HepG2 (cell line): ENCODE results near the gene ZNF547. TPM values are rescaled to one million over a fixed set of nuclear protein-coding genes. Genes with fewer than 3 reads are reported as not detected.
A peak's percentile ranks its signal among the peaks of the same experiment; 100 is the strongest.

Experiments used
- AGO2 ChIP-seq: fragments of 200-400 bp; formaldehyde crosslinking; optimal IDR thresholded peaks from 2 replicates; pipeline ENCODE3; 2017; ENCODE audit warnings: mild to moderate bottlenecking, low read depth, low read length, moderate library complexity
- CBFB ChIP-seq: sonication (generic); formaldehyde crosslinking; IDR thresholded peaks from 2 replicates; pipeline ENCODE4 v1.4.0; 2020; ENCODE audit warnings: missing genetic modification reagents
- EP300 ChIP-seq, 3 experiments: sonication (generic) in 1 of 3; formaldehyde crosslinking in 1 of 3; IDR thresholded peaks; 2 replicates each; pipeline versions ENCODE4 v1.5.1 to v1.6.1; 2011 to 2020; ENCODE audit warnings: low read depth in 2 of 3, low read length in 2 of 3, borderline replicate concordance in 1 of 3, improper control_type of control experiment in 1 of 3, mild to moderate bottlenecking in 1 of 3, missing genetic modification reagents in 1 of 3, moderate library complexity in 1 of 3
- FOSL2 ChIP-seq: sonication (generic); formaldehyde crosslinking; IDR thresholded peaks from 2 replicates; pipeline ENCODE4 v1.4.0; 2020; ENCODE audit warnings: missing genetic modification reagents
- FOXK1 ChIP-seq: sonication (generic); formaldehyde crosslinking; IDR thresholded peaks from 2 replicates; pipeline ENCODE4 v1.4.0; 2020; ENCODE audit warnings: low read depth, missing genetic modification reagents, borderline replicate concordance
- GLI4 ChIP-seq: sonication (generic); formaldehyde crosslinking; IDR thresholded peaks from 2 replicates; pipeline ENCODE4 v1.5.1; 2020; ENCODE audit warnings: missing genetic modification reagents, mild to moderate bottlenecking, moderate library complexity, borderline replicate concordance
- KDM5A ChIP-seq: fragments of 200-600 bp; sonication (generic); IDR thresholded peaks from 2 replicates; pipeline ENCODE4 v1.7.0; 2018; ENCODE audit warnings: antibody characterized with exemption, mild to moderate bottlenecking, low read length, borderline replicate concordance
- MAX ChIP-seq: IDR thresholded peaks from 2 replicates; pipeline ENCODE4 v1.6.1; 2012; ENCODE audit warnings: inconsistent platforms
- SMARCE1 ChIP-seq: fragments of 450-650 bp; IDR thresholded peaks from 2 replicates; pipeline ENCODE4 v1.6.1; 2017; ENCODE audit warnings: borderline replicate concordance
- SOX5 ChIP-seq: IDR thresholded peaks from 2 replicates; pipeline ENCODE4 v1.6.1; 2016; ENCODE audit warnings: borderline replicate concordance
- SPEN ChIP-seq: sonication (generic); formaldehyde crosslinking; IDR thresholded peaks from 2 replicates; pipeline ENCODE4 v1.5.1; 2020; ENCODE audit warnings: low read depth, mild to moderate bottlenecking, missing genetic modification reagents
- ZKSCAN5 ChIP-seq: sonication (generic); formaldehyde crosslinking; IDR thresholded peaks from 2 replicates; pipeline ENCODE4 v1.5.1; 2020; ENCODE audit warnings: mild to moderate bottlenecking, missing genetic modification reagents
- ZNF136 ChIP-seq: sonication (generic); formaldehyde crosslinking; IDR thresholded peaks from 2 replicates; pipeline ENCODE4 v1.8.1; 2022; ENCODE audit warnings: low read depth, mild to moderate bottlenecking, moderate library complexity, missing genetic modification reagents
- ZNF292 ChIP-seq: sonication (generic); formaldehyde crosslinking; IDR thresholded peaks from 2 replicates; pipeline ENCODE4 v1.8.1; 2022; ENCODE audit warnings: mild to moderate bottlenecking, low read depth, missing genetic modification reagents, borderline replicate concordance
- ZNF3 ChIP-seq: IDR thresholded peaks from 2 replicates; pipeline ENCODE4 v1.7.0; 2017; ENCODE audit warnings: inconsistent platforms
- ZNF652 ChIP-seq: IDR thresholded peaks from 2 replicates; pipeline ENCODE4 v1.6.1; 2016; ENCODE audit warnings: low read depth, borderline replicate concordance
- ZNF792 ChIP-seq: IDR thresholded peaks from 2 replicates; pipeline ENCODE4 v1.6.1; 2016
- polyA plus RNA-seq, 8 experiments: library from polyadenylated mRNA; depleted of rRNA in 3 of 8; stranded (reverse) in 7 of 8; unstranded in 1 of 8; fragments of >200 nt; fragmentation: Illumina TruSeq in 4 of 8; extraction: Trizol in 4 of 8; gene quantifications; 2 replicates each; pipeline versions ENCODE4 v1.2.1 to v1.2.3, GENCODE V29; 2011 to 2016; ENCODE audit warnings: low read depth in 4 of 8, missing spikeins in 1 of 8, mixed read lengths in 1 of 8; ENCODE audit not compliant: insufficient read depth in 1 of 8
- total RNA-seq, 5 experiments: library from RNA; depleted of rRNA; stranded (reverse); fragments of >200 nt; fragmentation: Illumina TruSeq; extraction: Trizol; gene quantifications; 2 replicates each; pipeline ENCODE4 v1.2.3, GENCODE V29; 2016; ENCODE audit warnings: low read depth in 1 of 5
- TF ChIP-seq, protein P1 (sequence below): sonication (generic); formaldehyde crosslinking; IDR thresholded peaks from 2 replicates; pipeline ENCODE4 v1.9.0; 2021; ENCODE audit warnings: mild to moderate bottlenecking, missing genetic modification reagents
- TF ChIP-seq, protein P2 (sequence below): sonication (generic); formaldehyde crosslinking; IDR thresholded peaks from 2 replicates; pipeline ENCODE4 v1.5.1; 2020; ENCODE audit warnings: missing genetic modification reagents, mild to moderate bottlenecking, borderline replicate concordance
- TF ChIP-seq, protein P3 (sequence below): sonication (generic); formaldehyde crosslinking; IDR thresholded peaks from 2 replicates; pipeline ENCODE4 v1.4.0; 2020; ENCODE audit warnings: missing genetic modification reagents

Gene ZNF547
- total and polyA plus RNA-seq, 2 of the 13 experiments (the other 11 are each of a cell fraction or from before 2014, with no cell fraction given): 2.0 to 2.6 TPM

DNA sequence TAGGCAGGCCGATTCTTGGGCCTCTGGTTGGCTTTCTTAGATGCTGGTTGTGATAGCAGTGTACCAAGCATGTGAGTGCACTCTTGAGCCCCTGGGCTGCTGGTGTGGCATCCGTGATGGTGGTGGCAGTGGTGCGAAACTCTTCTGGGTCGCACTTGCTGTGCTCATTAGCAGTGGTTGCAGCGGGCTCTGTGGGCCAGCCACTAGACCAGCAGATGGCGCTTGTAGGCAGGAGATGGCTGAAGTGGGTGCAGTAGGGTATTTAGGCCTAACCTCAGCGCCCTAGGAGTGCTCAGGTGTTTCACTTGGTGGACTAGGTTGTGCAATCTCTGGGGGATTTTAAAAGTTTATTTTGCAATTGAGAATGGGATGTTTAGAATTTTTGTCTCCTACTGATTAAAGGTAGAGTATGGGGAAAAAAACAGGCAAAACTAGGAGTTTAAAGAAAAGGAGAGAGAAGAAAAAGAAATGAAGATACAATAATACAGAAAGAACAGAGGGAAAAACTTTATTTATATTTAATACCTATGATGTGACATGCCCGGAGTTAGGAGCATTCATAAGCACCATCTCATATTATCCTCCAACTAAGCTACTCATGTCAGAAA is 43.3 kb downstream of the ZNF547 start (continued):
- no peak for TF ChIP-seq KDM5A
- no peak for TF ChIP-seq ZNF3
- no peak for TF ChIP-seq AGO2
- TF ChIP-seq SOX5 (CRISPR knock-in tag): no peak
- TF ChIP-seq ZNF652 (CRISPR knock-in tag): peak; percentile 32; the same call in 1 of the 2 replicates
- TF ChIP-seq, protein P1, sequence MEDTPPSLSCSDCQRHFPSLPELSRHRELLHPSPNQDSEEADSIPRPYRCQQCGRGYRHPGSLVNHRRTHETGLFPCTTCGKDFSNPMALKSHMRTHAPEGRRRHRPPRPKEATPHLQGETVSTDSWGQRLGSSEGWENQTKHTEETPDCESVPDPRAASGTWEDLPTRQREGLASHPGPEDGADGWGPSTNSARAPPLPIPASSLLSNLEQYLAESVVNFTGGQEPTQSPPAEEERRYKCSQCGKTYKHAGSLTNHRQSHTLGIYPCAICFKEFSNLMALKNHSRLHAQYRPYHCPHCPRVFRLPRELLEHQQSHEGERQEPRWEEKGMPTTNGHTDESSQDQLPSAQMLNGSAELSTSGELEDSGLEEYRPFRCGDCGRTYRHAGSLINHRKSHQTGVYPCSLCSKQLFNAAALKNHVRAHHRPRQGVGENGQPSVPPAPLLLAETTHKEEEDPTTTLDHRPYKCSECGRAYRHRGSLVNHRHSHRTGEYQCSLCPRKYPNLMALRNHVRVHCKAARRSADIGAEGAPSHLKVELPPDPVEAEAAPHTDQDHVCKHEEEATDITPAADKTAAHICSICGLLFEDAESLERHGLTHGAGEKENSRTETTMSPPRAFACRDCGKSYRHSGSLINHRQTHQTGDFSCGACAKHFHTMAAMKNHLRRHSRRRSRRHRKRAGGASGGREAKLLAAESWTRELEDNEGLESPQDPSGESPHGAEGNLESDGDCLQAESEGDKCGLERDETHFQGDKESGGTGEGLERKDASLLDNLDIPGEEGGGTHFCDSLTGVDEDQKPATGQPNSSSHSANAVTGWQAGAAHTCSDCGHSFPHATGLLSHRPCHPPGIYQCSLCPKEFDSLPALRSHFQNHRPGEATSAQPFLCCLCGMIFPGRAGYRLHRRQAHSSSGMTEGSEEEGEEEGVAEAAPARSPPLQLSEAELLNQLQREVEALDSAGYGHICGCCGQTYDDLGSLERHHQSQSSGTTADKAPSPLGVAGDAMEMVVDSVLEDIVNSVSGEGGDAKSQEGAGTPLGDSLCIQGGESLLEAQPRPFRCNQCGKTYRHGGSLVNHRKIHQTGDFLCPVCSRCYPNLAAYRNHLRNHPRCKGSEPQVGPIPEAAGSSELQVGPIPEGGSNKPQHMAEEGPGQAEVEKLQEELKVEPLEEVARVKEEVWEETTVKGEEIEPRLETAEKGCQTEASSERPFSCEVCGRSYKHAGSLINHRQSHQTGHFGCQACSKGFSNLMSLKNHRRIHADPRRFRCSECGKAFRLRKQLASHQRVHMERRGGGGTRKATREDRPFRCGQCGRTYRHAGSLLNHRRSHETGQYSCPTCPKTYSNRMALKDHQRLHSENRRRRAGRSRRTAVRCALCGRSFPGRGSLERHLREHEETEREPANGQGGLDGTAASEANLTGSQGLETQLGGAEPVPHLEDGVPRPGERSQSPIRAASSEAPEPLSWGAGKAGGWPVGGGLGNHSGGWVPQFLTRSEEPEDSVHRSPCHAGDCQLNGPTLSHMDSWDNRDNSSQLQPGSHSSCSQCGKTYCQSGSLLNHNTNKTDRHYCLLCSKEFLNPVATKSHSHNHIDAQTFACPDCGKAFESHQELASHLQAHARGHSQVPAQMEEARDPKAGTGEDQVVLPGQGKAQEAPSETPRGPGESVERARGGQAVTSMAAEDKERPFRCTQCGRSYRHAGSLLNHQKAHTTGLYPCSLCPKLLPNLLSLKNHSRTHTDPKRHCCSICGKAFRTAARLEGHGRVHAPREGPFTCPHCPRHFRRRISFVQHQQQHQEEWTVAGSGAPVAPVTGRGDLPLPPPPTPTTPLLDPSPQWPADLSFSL (CRISPR knock-in tag): no peak
- TF ChIP-seq GLI4: no peak
- TF ChIP-seq, protein P2, sequence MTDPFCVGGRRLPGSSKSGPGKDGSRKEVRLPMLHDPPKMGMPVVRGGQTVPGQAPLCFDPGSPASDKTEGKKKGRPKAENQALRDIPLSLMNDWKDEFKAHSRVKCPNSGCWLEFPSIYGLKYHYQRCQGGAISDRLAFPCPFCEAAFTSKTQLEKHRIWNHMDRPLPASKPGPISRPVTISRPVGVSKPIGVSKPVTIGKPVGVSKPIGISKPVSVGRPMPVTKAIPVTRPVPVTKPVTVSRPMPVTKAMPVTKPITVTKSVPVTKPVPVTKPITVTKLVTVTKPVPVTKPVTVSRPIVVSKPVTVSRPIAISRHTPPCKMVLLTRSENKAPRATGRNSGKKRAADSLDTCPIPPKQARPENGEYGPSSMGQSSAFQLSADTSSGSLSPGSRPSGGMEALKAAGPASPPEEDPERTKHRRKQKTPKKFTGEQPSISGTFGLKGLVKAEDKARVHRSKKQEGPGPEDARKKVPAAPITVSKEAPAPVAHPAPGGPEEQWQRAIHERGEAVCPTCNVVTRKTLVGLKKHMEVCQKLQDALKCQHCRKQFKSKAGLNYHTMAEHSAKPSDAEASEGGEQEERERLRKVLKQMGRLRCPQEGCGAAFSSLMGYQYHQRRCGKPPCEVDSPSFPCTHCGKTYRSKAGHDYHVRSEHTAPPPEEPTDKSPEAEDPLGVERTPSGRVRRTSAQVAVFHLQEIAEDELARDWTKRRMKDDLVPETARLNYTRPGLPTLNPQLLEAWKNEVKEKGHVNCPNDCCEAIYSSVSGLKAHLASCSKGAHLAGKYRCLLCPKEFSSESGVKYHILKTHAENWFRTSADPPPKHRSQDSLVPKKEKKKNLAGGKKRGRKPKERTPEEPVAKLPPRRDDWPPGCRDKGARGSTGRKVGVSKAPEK (CRISPR knock-in tag): no peak
- TF ChIP-seq, protein P3, sequence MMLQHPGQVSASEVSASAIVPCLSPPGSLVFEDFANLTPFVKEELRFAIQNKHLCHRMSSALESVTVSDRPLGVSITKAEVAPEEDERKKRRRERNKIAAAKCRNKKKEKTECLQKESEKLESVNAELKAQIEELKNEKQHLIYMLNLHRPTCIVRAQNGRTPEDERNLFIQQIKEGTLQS (CRISPR knock-in tag): no peak
- no peak for TF ChIP-seq ZNF136 (CRISPR knock-in tag)
- TF ChIP-seq CBFB (CRISPR knock-in tag): no peak
- TF ChIP-seq ZKSCAN5: no peak
- TF ChIP-seq FOSL2 (CRISPR knock-in tag): 0 out of 2 replicates have a peak, but pooled peaks have one; percentile 30
- TF ChIP-seq ZNF292 (CRISPR knock-in tag): no peak
- TF ChIP-seq MAX: no peak; the same call in 1 of the 2 replicates
- no peak for TF ChIP-seq EP300 (IDR thresholded peaks at IDR 0.05; ENCODE audit: low read depth in 2 of 2, low read length in 2 of 2)
- no peak for TF ChIP-seq EP300 (CRISPR knock-in tag; IDR thresholded peaks at IDR 0.05; ENCODE audit: borderline replicate concordance)
- 0 out of 2 replicates have a peak, but pooled peaks have one; percentile 21 for TF ChIP-seq FOXK1 (CRISPR knock-in tag)
- TF ChIP-seq SMARCE1: no peak
- TF ChIP-seq SPEN (CRISPR knock-in tag): 0 out of 2 replicates have a peak, but pooled peaks have one; percentile 60
- no peak for TF ChIP-seq ZNF792 (CRISPR knock-in tag)
